ENCODE measurements around the gene SEL1L3.

SEL1L3 gene

DNA sequence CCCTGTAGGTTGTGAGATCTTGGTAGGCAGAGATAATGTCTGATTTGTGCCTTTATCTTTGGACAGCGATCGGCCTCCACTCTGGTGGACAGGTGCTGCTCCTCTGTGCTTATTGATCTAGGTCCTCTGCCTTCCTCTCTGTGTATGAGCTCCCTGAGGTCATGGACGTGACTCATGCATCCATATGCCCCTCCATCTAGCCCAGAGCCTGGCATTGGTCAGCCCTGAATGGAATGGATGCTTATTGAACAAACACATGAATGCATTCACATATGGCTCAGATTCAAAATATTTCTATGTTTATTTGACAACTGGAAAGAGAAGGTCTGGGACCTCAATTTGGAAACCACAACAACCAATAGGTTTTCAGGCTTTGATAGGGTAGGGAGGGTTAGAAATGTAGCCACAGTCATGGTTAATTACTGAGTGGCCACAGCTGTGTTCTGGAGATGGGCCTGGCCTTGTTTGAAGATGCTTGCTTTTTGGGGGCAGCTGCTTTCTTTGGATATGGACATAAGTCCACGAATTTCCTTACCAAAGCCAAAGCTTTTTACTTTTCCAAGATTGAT lies 76.2 kb downstream of the SEL1L3 start:
- no peaks in the 10 kb centered on the region for H3K36me3 ChIP-seq (ENCODE audit: insufficient read depth, low read length)
- no peak for TF ChIP-seq EZH2 (IDR thresholded peaks at IDR 0.05; ENCODE audit: borderline replicate concordance, low read depth, low read length, severe bottlenecking)
- no peak for TF ChIP-seq CTCF (IDR thresholded peaks at IDR 0.05; ENCODE audit: borderline replicate concordance, extremely low read depth, low read length, poor library complexity, severe bottlenecking)
- no peak overlapping the region for H3K27ac ChIP-seq (ENCODE audit: low read length)
- no peak overlapping the region for H3K4me3 ChIP-seq (ENCODE audit: low read depth in 1 of 2, low read length in 2 of 2)
- ATAC-seq (ENCODE audit: insufficient read depth, low read depth) = no peak
- H3K9me3 ChIP-seq (ENCODE audit: insufficient read depth, low read length, severe bottlenecking) = no peaks in the 10 kb centered on the region
- no peaks in the 10 kb centered on the region for H4K20me1 ChIP-seq (ENCODE audit: insufficient read depth, low read length)
- DNase-seq = no peak
- H3K4me2 ChIP-seq (ENCODE audit: insufficient read depth, low read length) = no peak overlapping the region
- H2AFZ ChIP-seq (ENCODE audit: low read depth, low read length) = no peak overlapping the region
- no peaks in the 10 kb centered on the region for H3K4me1 ChIP-seq (ENCODE audit: insufficient read depth, low read length)
- peaks cover 3% of the 10 kb centered on the region for H3K27me3 ChIP-seq (ENCODE audit: insufficient read depth, low read length, poor library complexity)
- no peaks in the 10 kb centered on the region for H3K79me2 ChIP-seq (ENCODE audit: insufficient read depth, low read length)
- no peak overlapping the region for H3K9ac ChIP-seq (ENCODE audit: low read depth, low read length)

GRCh38 chr4:25783943-25784342 lies 78.8 kb downstream of the SEL1L3 start:
- no peak overlapping the region for H2AFZ ChIP-seq (ENCODE audit: low read depth, low read length)
- no peaks in the 10 kb centered on the region for H3K4me1 ChIP-seq (ENCODE audit: insufficient read depth, low read length)
- H3K27ac ChIP-seq (ENCODE audit: low read length) = no peak overlapping the region
- H3K27me3 ChIP-seq (ENCODE audit: insufficient read depth, low read length, poor library complexity) = peaks cover 3% of the 10 kb centered on the region
- ATAC-seq (ENCODE audit: insufficient read depth, low read depth) (no peak), DNase-seq (no peak)
- TF ChIP-seq EZH2 (IDR thresholded peaks at IDR 0.05; ENCODE audit: borderline replicate concordance, low read depth, low read length, severe bottlenecking) = no peak
- TF ChIP-seq CTCF (IDR thresholded peaks at IDR 0.05; ENCODE audit: borderline replicate concordance, extremely low read depth, low read length, poor library complexity, severe bottlenecking) = no peak
- no peaks in the 10 kb centered on the region for H3K79me2 ChIP-seq (ENCODE audit: insufficient read depth, low read length)
- no peak overlapping the region for H3K4me2 ChIP-seq (ENCODE audit: insufficient read depth, low read length)
- no peaks in the 10 kb centered on the region for H4K20me1 ChIP-seq (ENCODE audit: insufficient read depth, low read length)
- H3K36me3 ChIP-seq (ENCODE audit: insufficient read depth, low read length) = no peaks in the 10 kb centered on the region
- H3K4me3 ChIP-seq (ENCODE audit: low read depth in 1 of 2, low read length in 2 of 2) = no peak overlapping the region
- H3K9me3 ChIP-seq (ENCODE audit: insufficient read depth, low read length, severe bottlenecking) = no peaks in the 10 kb centered on the region
- H3K9ac ChIP-seq (ENCODE audit: low read depth, low read length) = no peak overlapping the region

DNA sequence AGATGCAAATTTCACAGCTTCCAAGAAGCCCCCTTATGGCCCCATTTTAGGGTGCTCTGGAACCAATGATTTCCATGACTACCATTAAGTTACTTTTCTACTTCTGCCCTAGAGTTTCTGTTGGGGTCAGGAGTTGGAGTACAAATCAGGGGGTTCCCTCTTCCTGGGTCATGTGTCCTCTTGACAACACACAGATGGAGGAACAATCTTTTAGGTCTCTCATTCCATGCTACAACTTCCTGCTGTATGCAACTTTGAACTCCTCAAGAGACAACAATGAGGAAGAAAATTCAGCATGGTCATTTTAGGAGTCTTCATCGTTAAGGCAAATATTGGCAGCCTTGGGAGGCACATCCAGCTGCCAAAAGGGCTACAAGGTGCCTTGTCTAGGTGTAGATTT lies 79.7 kb downstream of the SEL1L3 start:
- no peak overlapping the region for H3K27ac ChIP-seq (ENCODE audit: low read length)
- no peak overlapping the region for H3K9ac ChIP-seq (ENCODE audit: low read depth, low read length)
- H3K4me3 ChIP-seq (ENCODE audit: low read depth in 1 of 2, low read length in 2 of 2) = no peak overlapping the region
- H3K4me2 ChIP-seq (ENCODE audit: insufficient read depth, low read length) = no peak overlapping the region
- peaks cover 3% of the 10 kb centered on the region for H3K27me3 ChIP-seq (ENCODE audit: insufficient read depth, low read length, poor library complexity)
- H3K4me1 ChIP-seq (ENCODE audit: insufficient read depth, low read length) = no peaks in the 10 kb centered on the region
- no peak for ATAC-seq (ENCODE audit: insufficient read depth, low read depth)
- no peaks in the 10 kb centered on the region for H4K20me1 ChIP-seq (ENCODE audit: insufficient read depth, low read length)
- no peak for TF ChIP-seq EZH2 (IDR thresholded peaks at IDR 0.05; ENCODE audit: borderline replicate concordance, low read depth, low read length, severe bottlenecking)
- no peak for TF ChIP-seq CTCF (IDR thresholded peaks at IDR 0.05; ENCODE audit: borderline replicate concordance, extremely low read depth, low read length, poor library complexity, severe bottlenecking)
- no peaks in the 10 kb centered on the region for H3K79me2 ChIP-seq (ENCODE audit: insufficient read depth, low read length)
- no peak for DNase-seq
- H3K36me3 ChIP-seq (ENCODE audit: insufficient read depth, low read length) = no peaks in the 10 kb centered on the region
- no peaks in the 10 kb centered on the region for H3K9me3 ChIP-seq (ENCODE audit: insufficient read depth, low read length, severe bottlenecking)
- no peak overlapping the region for H2AFZ ChIP-seq (ENCODE audit: low read depth, low read length)

DNA sequence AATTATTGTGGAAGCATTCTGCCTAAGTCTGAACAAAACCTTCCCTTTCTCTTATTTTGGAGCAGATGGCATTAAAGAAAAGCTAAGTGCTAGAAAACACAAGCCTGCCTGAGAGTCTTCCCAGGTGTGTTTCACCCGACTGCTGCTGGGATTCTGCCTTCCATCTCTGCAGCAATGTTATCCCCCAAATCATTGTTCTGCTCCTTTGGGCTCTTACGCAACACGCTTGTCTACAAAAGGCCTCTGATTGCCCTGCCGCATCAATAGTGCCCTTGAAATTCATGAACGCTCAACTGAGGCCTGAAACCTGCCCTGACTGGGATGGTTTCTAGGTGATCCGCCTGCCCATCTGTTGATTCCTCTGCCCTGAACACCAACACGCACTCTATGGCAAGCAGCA lies 80.3 kb downstream of the SEL1L3 start:
- no peaks in the 10 kb centered on the region for H3K79me2 ChIP-seq (ENCODE audit: insufficient read depth, low read length)
- no peak overlapping the region for H2AFZ ChIP-seq (ENCODE audit: low read depth, low read length)
- no peak overlapping the region for H3K4me3 ChIP-seq (ENCODE audit: low read depth in 1 of 2, low read length in 2 of 2)
- no peaks in the 10 kb centered on the region for H3K4me1 ChIP-seq (ENCODE audit: insufficient read depth, low read length)
- H3K9ac ChIP-seq (ENCODE audit: low read depth, low read length) = no peak overlapping the region
- no peak overlapping the region for H3K27ac ChIP-seq (ENCODE audit: low read length)
- no peak overlapping the region for H3K4me2 ChIP-seq (ENCODE audit: insufficient read depth, low read length)
- no peaks in the 10 kb centered on the region for H3K36me3 ChIP-seq (ENCODE audit: insufficient read depth, low read length)
- TF ChIP-seq CTCF (IDR thresholded peaks at IDR 0.05; ENCODE audit: borderline replicate concordance, extremely low read depth, low read length, poor library complexity, severe bottlenecking) (no peak), EZH2 (IDR thresholded peaks at IDR 0.05; ENCODE audit: borderline replicate concordance, low read depth, low read length, severe bottlenecking) (no peak)
- H3K9me3 ChIP-seq (ENCODE audit: insufficient read depth, low read length, severe bottlenecking) = no peaks in the 10 kb centered on the region
- no peak for DNase-seq
- no peak for ATAC-seq (ENCODE audit: insufficient read depth, low read depth)
- H3K27me3 ChIP-seq (ENCODE audit: insufficient read depth, low read length, poor library complexity) = peaks cover 3% of the 10 kb centered on the region
- H4K20me1 ChIP-seq (ENCODE audit: insufficient read depth, low read length) = no peaks in the 10 kb centered on the region
